Measurements from ENCODE around the gene PRDM15.

Gene PRDM15

DNA sequence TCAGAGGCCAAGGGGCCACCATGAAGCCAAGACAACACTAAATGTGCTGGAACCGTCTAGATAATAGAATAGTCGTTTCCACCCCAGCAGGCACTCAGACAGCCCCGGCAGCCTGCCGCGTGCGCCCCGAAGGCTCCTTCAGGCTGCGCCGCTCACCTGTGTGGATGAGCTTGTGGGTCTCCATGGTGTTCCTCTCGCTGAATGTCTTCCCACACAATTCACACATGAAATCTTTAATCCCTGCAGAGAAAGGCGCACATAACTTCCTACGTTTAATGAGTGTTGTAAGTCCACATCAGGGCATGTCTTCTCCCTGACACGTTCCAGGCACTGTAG lies 68.6 kb downstream of the PRDM15 start:
- Mint-ChIP-seq H3K27me3 (ENCODE audit: low read depth, poor library complexity) (no peaks in the 10 kb centered on the region), H3K4me1 (peaks cover 6% of the 10 kb centered on the region), H3K4me3 (no peak overlapping the region), H3K27ac (peak overlapping the region; percentile 29), H3K36me3 (ENCODE audit: low read depth) (peaks cover 70% of the 10 kb centered on the region), H3K9me3 (peaks cover 6% of the 10 kb centered on the region)
- no peak for DNase-seq
- TF ChIP-seq, protein P1, sequence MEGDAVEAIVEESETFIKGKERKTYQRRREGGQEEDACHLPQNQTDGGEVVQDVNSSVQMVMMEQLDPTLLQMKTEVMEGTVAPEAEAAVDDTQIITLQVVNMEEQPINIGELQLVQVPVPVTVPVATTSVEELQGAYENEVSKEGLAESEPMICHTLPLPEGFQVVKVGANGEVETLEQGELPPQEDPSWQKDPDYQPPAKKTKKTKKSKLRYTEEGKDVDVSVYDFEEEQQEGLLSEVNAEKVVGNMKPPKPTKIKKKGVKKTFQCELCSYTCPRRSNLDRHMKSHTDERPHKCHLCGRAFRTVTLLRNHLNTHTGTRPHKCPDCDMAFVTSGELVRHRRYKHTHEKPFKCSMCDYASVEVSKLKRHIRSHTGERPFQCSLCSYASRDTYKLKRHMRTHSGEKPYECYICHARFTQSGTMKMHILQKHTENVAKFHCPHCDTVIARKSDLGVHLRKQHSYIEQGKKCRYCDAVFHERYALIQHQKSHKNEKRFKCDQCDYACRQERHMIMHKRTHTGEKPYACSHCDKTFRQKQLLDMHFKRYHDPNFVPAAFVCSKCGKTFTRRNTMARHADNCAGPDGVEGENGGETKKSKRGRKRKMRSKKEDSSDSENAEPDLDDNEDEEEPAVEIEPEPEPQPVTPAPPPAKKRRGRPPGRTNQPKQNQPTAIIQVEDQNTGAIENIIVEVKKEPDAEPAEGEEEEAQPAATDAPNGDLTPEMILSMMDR (IDR thresholded peaks at IDR 0.05): no peak

DNA sequence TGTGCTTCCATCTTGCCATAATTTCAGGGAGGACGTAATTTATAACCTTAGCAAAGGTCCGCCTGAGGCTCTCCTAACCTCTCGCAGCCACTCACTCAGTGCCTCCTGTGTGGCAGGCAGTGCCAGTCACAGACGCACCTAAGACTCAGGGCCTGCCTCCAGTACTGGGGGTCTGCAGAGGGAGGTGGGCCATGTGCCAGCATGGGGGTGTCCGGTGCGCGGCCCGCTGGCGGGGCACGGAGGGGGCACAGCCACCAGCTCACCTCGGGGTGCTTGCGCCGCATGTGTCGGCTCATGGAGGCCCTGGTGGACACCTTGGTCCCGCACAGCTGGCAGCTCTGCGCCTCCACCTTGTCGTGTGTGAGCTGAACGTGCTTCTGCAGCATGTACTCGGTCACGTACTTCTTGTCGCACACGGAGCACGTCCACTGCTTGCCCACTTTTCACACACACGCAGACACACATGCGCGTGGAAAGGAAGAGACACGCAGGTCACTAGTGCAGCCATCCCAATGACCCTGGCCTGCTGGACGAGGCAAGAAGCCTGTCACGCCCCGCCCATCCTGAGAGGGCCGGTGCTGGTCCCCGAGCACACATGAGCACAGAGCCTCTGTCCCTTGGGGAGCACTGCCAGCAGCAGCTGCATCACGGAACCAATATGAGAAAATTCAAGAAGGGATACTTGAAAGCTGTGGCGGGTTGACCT lies 69.1 kb downstream of the PRDM15 start:
- no peaks in the 10 kb centered on the region for H3K27me3 Mint-ChIP-seq (ENCODE audit: low read depth, poor library complexity)
- no peak overlapping the region for H3K27ac Mint-ChIP-seq
- peaks cover 6% of the 10 kb centered on the region for H3K4me1 Mint-ChIP-seq
- H3K9me3 Mint-ChIP-seq: peaks cover 6% of the 10 kb centered on the region
- H3K4me3 Mint-ChIP-seq: no peak overlapping the region
- H3K36me3 Mint-ChIP-seq (ENCODE audit: low read depth): peaks cover 72% of the 10 kb centered on the region
- TF ChIP-seq, protein P1 (IDR thresholded peaks at IDR 0.05): no peak
- DNase-seq: no peak

DNA sequence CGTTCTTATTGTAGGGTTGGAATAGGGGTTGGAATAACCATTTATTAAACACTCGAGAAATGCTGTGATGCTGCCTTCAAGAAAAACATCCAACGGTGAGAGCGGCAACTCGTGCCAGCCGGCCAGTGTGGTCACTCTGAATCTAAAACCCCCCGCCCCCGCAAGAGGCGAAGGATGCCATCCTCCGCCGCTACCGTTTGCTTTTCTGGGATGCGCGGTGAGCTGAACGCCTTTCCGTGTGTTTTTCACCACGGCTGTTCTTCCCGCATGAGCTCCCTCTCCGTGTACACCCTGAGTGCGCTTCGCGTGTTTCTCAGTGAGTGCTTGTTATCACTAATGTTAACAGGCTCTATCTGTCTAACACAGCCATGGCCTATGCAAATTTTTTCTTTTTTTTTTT lies 70.3 kb downstream of the PRDM15 start:
- H3K27me3 Mint-ChIP-seq (ENCODE audit: low read depth, poor library complexity): no peaks in the 10 kb centered on the region
- H3K4me3 Mint-ChIP-seq: no peak overlapping the region
- H3K4me1 Mint-ChIP-seq: peaks cover 6% of the 10 kb centered on the region
- H3K9me3 Mint-ChIP-seq: peaks cover 6% of the 10 kb centered on the region
- H3K36me3 Mint-ChIP-seq (ENCODE audit: low read depth): peaks cover 67% of the 10 kb centered on the region
- H3K27ac Mint-ChIP-seq: no peak overlapping the region
- TF ChIP-seq, protein P1 (IDR thresholded peaks at IDR 0.05): no peak
- no peak for DNase-seq

DNA sequence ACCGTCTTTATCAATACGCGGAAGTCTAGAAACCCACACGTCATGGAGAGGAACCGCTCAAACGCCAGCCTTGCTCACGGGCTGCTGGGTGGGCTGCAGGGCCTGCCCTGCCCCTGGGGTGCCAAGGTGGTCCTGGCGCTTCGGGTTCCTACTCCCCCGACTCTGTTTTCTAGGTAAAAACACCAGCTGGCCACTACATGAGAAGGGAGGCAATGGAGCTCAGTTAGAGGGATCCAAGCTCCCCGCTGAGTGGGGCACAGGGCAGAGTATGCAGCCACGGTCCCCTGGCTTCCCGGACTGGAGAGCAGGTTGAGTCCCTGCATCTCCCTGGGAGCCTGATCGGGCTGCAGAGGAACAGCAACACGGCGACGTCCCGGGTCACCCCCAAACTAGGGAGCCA lies 71.0 kb downstream of the PRDM15 start:
- TF ChIP-seq, protein P1 (IDR thresholded peaks at IDR 0.05): no peak
- H3K4me1 Mint-ChIP-seq: peaks cover 6% of the 10 kb centered on the region
- H3K27ac Mint-ChIP-seq: no peak overlapping the region
- DNase-seq: no peak
- no peak overlapping the region for H3K4me3 Mint-ChIP-seq
- H3K36me3 Mint-ChIP-seq (ENCODE audit: low read depth): peaks cover 59% of the 10 kb centered on the region
- H3K27me3 Mint-ChIP-seq (ENCODE audit: low read depth, poor library complexity): no peaks in the 10 kb centered on the region
- peaks cover 6% of the 10 kb centered on the region for H3K9me3 Mint-ChIP-seq

DNA sequence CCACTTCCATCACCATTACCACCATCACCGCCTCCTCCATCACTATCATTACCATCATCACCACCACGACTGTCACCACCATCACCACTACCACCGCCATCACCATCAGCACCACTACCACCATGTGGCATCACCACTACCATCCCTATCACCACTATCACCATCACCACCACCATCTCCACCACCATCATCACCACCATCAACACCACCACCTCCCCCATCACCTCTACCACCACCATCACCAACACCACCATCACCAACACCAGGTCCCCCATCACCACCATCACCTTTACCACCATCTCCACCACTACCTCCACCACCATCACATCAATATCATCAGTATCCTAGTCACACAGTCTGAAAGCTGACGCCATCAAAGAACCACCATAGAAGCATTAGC lies 72.4 kb downstream of the PRDM15 start:
- Mint-ChIP-seq H3K27ac (no peak overlapping the region), H3K36me3 (ENCODE audit: low read depth) (peaks cover 62% of the 10 kb centered on the region), H3K9me3 (peaks cover 6% of the 10 kb centered on the region), H3K27me3 (ENCODE audit: low read depth, poor library complexity) (no peaks in the 10 kb centered on the region), H3K4me3 (no peak overlapping the region), H3K4me1 (peaks cover 6% of the 10 kb centered on the region)
- no peak for DNase-seq
- TF ChIP-seq, protein P1 (IDR thresholded peaks at IDR 0.05): no peak

DNA sequence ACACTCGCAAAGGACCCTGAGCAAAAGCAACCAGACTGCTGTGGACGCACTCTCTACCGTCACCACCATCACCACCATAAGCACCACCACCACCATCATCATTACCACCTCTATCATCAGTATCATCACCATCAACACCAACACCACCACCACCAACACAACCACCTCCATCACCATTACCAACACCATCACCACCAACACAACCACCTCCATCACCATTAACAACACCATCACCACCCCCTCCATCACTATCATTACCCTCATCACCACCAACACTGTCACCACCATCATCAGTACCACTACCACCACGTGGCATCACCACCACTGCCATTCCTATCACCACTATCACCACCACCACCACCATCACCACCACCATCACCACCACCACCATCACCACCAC lies 73.5 kb downstream of the PRDM15 start:
- TF ChIP-seq, protein P1 (IDR thresholded peaks at IDR 0.05): no peak
- no peak for DNase-seq
- no peak overlapping the region for H3K4me3 Mint-ChIP-seq
- H3K9me3 Mint-ChIP-seq: peaks cover 6% of the 10 kb centered on the region
- H3K27me3 Mint-ChIP-seq (ENCODE audit: low read depth, poor library complexity): no peaks in the 10 kb centered on the region
- no peak overlapping the region for H3K27ac Mint-ChIP-seq
- peaks cover 9% of the 10 kb centered on the region for H3K4me1 Mint-ChIP-seq
- peaks cover 60% of the 10 kb centered on the region for H3K36me3 Mint-ChIP-seq (ENCODE audit: low read depth)

Data from nephron progenitor cell (in vitro differentiated cells).